GM06990 (cell line): ENCODE results near the gene KIAA1217.
"Not testable (repeated sequence)": the region's sequence is repeated elsewhere in the genome, so short reads cannot be mapped to it uniquely, and the experiment has no call there.

ENCODE experiments used
- DNase-seq: peaks from one replicate; pipeline ENCODE4 v3.0.0-alpha.2; 2011; ENCODE audit not compliant: insufficient read length; ENCODE audit errors: extremely low read depth
- H3K27me3 ChIP-seq: replicated peaks from 2 replicates; pipeline ENCODE4 v1.6.0; 2011; ENCODE audit warnings: low read length; ENCODE audit not compliant: control insufficient read depth, insufficient read depth
- H3K36me3 ChIP-seq: 2 replicates; pipeline ENCODE4 v1.5.1; 2011; ENCODE audit warnings: low read length; ENCODE audit not compliant: control insufficient read depth, insufficient read depth
- H3K4me3 ChIP-seq: replicated peaks from 2 replicates; pipeline ENCODE4 v1.5.1; 2011; ENCODE audit warnings: low read depth, mild to moderate bottlenecking, control low read depth, low read length
- TF ChIP-seq, protein P1 (sequence below): IDR thresholded peaks from 2 replicates; pipeline ENCODE4 v1.5.1; 2011; ENCODE audit warnings: low read length, control low read depth, mild to moderate bottlenecking, inconsistent platforms; ENCODE audit not compliant: insufficient read depth, poor library complexity, severe bottlenecking

The KIAA1217 gene

DNA sequence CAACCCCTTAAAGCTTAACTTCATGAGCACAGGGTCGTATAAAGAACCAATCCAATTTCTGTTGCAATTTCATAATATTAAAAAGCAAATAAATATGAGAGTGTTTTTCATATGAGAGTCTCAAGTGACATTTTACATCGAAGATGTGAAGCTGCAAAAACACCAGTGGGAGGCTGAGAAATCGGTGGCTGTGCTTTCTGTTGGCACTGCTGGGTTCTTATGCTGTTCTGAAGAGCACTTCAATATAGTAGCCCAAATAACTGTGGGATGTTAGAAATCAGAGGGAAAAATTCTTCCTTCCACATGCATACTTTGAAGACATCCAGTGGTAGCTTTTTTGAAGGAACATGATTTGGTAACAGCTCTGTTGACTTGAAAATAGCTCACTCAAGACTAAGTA, 269.0 kb downstream of the KIAA1217 start:
- no peaks in the 10 kb centered on the region for H3K27me3 ChIP-seq
- TF ChIP-seq, protein P1, sequence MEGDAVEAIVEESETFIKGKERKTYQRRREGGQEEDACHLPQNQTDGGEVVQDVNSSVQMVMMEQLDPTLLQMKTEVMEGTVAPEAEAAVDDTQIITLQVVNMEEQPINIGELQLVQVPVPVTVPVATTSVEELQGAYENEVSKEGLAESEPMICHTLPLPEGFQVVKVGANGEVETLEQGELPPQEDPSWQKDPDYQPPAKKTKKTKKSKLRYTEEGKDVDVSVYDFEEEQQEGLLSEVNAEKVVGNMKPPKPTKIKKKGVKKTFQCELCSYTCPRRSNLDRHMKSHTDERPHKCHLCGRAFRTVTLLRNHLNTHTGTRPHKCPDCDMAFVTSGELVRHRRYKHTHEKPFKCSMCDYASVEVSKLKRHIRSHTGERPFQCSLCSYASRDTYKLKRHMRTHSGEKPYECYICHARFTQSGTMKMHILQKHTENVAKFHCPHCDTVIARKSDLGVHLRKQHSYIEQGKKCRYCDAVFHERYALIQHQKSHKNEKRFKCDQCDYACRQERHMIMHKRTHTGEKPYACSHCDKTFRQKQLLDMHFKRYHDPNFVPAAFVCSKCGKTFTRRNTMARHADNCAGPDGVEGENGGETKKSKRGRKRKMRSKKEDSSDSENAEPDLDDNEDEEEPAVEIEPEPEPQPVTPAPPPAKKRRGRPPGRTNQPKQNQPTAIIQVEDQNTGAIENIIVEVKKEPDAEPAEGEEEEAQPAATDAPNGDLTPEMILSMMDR, result no peak
- no peak overlapping the region for H3K4me3 ChIP-seq
- no peak for DNase-seq
- H3K36me3 ChIP-seq, result no peaks in the 10 kb centered on the region

DNA sequence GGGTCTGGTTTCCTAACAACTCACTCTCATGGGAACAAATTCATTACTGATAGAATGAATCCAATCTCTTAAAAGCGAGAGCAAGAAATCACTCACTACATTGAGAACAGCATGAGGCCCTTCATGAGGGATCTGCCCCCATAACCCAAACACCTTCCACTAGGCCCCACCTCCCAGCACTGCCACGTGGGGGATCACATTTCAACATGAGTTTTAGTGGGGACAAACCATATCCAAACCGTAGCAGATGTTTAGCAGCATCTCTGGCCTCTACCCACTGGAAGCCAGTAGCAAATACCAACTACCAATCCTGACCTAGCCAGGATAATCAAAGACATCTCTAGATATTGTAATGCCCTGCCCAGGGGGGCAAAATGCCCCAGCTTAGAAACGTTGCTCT, 270.9 kb downstream of the KIAA1217 start:
- DNase-seq, result no peak
- no peaks in the 10 kb centered on the region for H3K36me3 ChIP-seq
- TF ChIP-seq, protein P1, result no peak
- H3K27me3 ChIP-seq, result no peaks in the 10 kb centered on the region
- no peak overlapping the region for H3K4me3 ChIP-seq

DNA sequence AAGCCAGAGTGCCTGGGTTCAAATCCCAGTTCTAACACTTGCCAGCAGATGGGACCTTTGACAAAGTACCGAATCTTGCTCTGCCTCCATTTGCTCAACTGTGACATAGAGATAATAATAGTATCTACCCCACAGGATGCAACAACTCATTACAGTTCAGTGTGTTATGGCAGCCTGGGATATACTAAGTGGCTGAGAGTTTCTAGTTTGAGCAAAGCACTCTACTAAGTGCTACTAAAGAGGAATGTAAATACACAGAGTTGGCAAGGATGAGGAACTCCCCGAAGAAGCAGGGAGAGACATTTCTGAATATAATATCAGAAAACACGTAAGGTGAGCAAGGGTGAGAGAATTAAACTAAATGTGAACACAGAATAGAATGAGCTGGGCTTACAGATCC, 271.5 kb downstream of the KIAA1217 start:
- DNase-seq, result no peak
- TF ChIP-seq, protein P1, result no peak
- no peaks in the 10 kb centered on the region for H3K27me3 ChIP-seq
- no peak overlapping the region for H3K4me3 ChIP-seq
- no peaks in the 10 kb centered on the region for H3K36me3 ChIP-seq

DNA sequence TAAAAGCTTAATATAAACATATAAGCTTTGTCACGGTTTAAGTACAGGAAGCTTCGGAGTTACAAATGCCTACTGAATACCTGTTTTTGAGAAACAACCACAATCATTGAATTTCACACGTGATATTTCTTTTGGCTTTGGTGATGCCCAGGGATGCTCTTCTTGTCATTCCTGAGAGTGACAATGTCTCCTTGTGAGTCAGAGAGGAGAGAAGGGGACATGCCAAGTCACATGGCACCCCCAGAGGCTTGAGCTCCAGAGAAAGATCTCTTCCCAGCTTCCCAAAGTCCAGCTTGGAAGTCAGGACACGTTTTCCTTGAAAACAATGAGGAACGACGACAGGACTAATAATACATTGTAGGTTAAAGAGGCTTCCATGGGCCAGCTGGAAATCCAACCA, 272.3 kb downstream of the KIAA1217 start:
- Histone ChIP-seq H3K27me3 (no peaks in the 10 kb centered on the region), H3K36me3 (peaks cover 1% of the 10 kb centered on the region; the same call in 1 of the 2 replicates), H3K4me3 (no peak overlapping the region)
- TF ChIP-seq, protein P1, result no peak
- DNase-seq, result no peak

DNA sequence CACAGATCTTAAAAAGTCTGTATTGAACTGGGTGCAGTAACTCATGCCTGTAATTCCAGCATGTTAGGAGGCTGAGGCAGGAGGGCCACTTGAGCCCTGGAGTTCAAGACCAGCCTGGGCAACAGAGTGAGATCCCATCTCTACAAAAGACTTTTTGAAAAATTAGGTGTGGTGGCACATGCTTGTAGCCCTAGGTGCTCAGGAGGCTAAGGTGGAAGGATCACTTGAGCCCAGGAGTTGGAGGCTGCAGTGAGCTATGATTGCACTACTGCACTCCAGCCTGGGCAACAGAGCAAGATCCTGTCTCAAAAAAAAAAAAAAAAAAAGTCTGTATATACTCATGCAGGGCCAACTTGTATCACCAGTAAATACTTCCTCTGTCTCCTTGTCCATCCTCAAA, 273.8 kb downstream of the KIAA1217 start:
- H3K4me3 ChIP-seq, H3K36me3 ChIP-seq, DNase-seq, H3K27me3 ChIP-seq: not testable (repeated sequence)

DNA sequence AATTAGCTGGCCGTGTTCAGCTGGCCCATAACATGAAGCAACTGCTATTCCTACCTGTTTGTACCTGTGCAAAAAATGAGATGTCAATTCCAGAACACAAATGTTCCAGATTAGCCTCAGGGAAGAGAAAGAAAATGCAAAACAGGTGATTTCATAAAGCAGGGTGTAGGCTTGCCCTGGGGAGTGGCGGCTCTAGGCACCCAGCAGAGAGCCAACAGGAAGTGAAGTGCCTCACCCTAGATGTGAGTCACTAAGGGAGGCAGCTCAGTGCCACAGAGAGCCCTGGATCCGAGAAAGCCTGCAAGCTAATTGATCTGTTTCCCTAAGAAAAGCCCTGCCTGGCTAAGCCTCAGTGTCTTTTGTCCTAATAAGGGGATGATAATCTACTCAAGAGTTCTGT, 274.8 kb downstream of the KIAA1217 start:
- H3K4me3 ChIP-seq, result no peak overlapping the region
- no peak for DNase-seq
- H3K36me3 ChIP-seq, result peaks cover 2% of the 10 kb centered on the region; the same call in 1 of the 2 replicates
- TF ChIP-seq, protein P1, result no peak
- H3K27me3 ChIP-seq, result no peaks in the 10 kb centered on the region
